NCI-H146 treated with DMSO at 0.1 percent for 48 hours (cell line): Measurements from ENCODE around the gene EEFSEC.

Source experiments
- DNase-seq: peaks from one replicate; lab custom pipeline; 2025; ENCODE audit not compliant: unreplicated experiment; lab: John Stamatoyannopoulos, UW

EEFSEC gene

DNA sequence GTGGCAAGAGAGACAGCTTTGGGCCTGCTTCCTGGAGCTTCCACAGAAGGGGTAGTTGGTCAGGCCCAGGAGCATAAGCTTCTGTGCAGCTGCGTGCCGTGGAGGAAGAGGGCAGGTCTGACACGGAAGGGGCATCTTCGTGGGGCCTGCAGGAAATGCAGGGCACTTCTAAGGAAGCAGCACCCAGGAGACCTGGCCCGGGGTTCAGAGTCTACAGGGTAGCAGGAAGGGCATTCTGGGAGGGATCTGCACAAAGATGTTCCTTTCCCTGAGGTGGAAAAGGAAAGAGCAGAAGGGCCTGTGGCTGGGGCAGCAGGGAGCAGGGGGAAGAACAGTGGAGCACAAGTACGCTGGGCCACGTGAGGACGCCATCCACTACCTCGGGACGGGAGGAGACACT lies 228.3 kb downstream of the EEFSEC start:
- DNase-seq = no peak

DNA sequence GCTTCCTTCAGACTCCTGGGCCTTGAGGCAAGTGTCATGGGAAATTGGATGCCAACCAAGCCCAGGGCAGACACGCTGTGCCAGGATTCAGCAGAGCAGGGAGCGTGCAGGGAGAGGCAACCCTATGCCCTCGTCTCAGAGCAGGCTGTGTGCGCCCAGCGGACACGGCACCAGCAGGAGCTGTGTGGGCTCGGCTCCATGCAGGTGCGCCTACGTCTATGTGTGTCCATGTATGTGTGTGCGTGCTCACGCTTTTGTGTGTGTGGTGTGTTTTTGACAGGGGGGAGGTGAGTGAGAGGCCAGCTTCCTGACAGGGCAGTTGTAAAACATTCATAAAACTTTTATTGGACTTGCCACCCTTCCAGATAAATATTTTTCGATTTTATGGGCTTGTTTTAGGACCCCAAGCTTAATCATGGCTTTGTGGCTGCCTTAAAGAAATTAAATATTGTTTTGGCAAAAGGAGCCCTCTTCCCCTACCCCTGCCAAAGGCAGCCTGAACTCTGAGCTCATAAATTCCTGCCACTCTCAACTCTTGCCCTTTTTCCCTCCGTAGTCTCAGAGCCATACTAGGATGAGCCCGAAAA lies 229.0 kb downstream of the EEFSEC start:
- DNase-seq = no peak

DNA sequence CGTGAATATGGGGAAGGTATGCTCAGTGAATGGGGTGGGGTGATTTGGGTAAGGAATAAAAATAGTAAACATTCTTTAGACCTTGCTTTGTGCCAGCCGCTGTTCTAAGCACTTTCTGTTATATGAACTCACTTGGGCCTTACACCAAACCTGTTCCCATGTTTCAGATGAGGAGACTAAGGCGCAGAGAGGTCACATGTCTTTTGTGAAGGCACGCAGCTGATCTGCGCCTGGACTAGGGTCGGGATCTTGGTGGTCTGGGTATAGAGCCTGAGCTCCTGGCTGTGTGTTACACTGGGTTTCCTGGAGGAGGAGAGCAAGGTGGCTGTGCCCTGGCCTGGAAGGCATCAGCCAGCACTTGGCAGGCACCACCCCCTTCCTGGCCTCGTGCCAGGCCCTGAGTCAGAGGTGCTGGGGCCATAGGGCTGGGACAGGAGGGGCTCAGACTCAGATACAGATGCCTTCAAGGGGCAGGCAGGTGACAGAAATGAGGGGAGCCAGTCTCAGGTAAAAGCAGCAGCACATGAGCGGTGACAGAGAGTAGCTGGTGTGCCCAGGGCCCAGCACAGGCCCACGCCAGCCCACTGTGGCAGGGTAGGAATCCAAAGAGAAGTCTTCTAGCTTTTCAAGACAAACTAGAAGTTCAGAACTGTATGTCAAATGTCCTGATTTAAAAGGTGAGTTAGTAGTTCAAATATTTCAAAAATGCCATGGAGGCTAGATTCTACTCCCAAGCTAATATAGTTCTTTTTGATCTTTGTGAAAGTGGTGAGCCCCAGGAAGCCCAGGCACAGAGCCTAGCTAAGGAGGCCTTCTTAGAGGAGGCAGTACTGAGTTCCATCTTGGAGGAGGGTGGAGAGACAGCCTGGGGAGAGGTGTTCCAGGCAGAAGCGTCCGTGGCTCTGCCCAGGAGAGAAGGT lies 230.3 kb downstream of the EEFSEC start:
- DNase-seq = peak; percentile 57

DNA sequence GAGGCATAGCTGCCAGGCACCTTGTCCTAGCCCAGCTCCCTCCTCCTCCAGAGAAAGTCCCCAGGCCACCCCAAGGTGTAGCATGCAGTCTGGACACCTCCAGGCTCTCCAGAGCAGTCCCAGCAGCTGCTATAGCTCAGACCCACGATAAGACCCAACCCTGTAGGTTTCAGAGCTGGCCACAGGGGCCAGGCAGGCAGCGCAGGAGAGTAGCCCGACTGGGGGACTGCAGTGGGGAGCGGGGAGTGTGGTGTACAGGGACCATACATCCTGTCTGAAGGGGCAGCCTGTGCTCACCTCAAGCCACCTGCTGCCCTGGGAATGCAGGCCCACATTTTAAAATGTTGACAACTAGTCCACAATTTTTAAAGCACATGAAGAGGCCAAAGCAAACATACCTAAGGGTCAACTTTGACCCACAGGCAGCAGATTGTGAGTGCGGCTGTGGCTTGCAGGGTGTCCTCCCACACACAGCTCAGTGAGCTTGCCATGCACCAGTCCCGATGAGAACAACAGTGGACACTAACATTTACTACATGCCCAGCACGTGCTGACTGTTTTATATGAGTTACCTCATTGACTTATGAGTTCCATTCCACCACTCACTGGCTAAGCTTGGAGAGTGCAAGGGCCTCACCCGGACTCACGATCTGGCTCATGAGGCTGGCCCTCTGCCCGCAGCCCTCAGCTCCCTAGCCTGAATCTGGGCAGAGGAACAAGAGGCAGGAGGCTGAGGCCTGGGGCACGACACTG lies 232.0 kb downstream of the EEFSEC start:
- DNase-seq = no peak

DNA sequence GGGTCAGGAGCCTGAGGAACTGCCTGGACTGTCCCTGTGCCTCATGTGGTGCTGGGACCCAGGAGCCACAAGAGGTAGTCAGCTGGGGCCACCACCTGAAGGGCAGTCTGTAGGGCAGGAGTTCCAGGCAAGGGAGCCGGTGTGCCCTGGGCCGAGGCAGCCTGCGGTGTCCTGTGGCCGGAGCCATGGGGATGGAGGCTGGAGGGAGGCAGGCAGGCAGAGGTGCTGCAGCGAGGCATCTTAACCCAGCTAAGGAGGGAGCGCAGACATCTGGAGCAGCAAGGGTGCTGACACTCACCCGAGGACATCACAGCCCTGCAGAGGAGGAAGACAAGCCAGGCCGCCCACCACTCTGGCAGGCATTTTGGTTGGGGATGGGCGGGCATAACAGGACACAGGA lies 235.7 kb downstream of the EEFSEC start:
- DNase-seq = no peak

DNA sequence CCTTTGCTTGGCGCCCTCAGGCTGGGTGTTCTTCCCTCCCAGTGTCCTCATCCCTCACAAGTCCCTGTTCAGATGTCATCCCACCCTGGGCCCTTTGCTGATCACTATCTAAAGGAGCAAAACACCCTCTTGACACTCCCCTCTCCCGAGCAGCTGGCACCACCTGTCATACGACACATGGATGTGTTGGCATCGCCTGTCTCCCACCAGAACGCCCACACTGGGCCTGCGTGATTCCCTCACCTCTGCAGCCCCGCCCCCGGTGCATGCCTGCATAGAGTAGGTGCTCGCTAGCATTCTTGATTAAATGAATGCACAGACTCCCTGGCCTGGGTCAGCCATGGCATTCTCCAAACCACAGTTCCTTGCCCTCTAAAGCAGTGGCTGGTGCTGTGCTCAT lies 237.6 kb downstream of the EEFSEC start:
- no peak for DNase-seq

DNA sequence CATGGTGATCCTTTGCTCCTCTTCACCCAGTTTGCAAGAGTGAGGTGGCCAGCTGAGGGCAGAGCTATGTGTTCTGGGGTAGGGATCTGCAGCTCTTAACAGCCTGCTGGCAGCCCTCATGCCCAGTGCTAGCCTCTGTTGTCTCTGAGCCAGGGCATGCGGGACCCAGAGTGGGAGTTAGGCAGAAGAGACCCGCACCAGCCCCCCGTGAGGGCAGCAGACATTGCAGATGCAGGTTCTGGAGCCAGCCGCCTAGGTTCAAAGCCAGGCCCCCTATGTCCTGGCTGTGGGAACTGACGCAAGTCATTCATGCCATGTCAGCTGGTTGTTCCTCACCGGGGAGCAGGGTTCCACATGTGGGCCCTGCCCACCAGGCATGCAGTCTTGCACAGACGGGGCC lies 238.7 kb downstream of the EEFSEC start:
- no peak for DNase-seq

DNA sequence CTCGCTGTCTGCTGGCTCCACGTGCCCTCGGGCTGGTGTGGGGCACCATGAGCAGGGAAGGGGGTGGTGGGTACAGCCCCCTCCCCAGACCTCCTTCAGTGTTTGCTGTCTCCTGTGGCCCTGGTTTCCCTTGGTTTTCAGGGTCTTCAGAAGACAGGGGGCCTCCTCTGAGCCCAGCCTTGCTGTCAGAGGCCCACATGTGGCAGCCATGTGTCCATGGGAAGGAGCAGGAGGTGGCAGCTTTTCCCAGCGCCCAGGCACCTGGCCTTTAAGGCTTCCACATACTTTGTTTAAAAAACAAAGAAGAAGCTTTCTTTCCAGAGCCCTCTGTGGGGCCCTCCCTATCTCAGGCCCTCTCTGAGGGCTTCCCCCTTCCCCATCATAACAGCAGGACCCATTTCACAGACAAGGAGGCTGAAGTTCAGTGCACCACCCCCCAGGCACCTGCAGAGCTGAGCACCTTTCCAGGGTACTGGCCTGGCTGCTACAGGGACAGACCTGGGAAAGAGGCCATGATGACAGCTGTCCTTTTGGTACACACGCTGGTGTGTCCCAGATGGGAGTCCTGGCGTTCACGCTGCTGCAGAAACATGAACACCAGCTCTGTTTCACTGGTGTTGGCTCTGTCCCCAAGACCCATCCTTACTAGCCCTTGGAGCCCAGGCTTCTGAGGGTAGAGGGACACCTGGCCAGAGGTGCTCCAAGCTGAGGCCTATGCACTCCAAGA lies 239.7 kb downstream of the EEFSEC start:
- DNase-seq = no peak

DNA sequence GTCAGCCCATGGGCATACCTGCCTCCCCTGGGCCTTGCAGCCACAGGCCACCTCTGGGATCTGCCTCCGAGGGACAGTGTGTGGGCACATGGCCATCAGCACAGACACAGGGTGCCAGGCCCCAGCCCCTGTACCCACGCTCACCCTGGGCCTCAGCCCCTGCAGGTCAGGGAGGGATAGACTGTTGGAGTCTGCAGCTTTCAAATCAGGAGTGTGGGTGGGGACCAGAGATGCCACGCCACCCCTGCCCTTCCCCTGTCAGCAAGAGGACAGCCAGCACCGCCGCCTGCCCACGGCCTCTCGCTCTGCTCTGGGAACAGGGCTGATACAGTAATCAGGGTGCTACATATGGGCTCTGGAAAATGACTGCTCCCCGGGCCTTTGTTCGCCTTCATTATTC lies 240.8 kb downstream of the EEFSEC start:
- no peak for DNase-seq

DNA sequence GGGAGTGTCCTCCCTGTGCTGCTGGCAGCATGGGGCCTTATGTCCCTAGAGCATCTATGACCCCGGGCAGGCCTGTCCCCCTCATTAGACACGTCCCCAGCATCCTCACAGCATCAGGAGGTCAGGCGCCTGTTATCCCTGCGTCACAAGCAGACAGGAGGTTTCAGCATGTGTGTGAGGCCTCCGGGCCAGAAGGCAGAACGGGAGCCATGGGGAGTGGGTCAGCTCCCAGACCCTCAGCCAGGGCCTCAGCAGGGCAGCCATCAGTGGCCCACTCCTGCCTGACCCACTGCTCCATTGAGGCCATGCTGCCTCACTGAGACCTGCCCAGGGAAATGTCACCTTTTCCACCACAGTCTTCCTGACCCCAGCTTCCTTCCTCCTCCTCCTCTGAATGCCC lies 241.8 kb downstream of the EEFSEC start:
- no peak for DNase-seq

DNA sequence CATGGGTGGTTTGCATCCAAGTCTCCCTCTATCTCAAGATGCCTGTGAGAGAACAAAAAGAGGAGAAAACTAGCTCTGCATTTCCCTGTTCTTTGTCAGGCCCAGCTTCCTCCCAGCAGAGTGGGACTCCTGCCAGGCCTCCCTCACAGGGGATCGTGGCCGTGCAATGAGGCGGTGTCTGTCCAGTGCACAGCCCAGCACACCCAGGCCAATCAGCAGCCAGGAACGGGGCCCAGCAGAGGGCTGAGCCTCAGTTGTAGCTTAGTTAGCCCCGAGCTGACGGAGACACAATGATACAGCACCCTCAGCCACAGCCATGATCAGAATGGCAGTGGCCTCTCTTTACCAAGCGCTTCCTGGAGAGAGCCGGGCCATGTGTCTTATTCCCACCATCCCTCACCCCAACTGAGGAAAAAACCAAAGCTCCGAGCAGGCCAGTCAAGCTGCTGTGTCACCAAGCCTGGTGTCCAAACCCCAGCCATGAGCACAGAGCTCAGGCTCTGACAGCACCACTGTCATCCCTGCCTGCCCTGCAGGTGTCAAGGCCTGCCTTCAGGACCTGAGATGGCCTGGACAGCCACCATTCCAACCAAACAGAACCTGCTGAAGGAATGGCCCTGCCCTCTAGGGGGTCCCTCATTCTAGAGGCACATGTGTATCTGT lies 242.3 kb downstream of the EEFSEC start:
- no peak for DNase-seq

DNA sequence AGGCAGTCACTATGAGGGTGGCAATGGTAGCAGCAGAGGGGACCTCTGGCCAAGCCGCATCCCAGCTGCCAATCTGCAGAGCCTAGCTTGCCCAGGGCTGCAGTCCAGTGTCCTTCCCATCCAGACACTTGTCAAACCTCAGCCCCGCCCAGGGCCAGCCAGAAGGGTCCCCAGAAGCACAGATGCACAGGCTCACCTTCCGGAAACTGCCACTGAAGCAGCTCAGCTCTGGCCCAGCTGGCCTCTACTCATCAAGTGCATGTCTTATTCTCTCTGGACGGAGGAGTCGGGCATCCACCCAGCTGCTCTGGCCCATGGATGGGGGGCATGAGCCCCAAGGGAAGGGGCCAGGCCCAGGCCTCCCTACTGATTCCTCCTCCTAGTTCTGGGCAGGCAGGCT lies 244.2 kb downstream of the EEFSEC start:
- DNase-seq = no peak

DNA sequence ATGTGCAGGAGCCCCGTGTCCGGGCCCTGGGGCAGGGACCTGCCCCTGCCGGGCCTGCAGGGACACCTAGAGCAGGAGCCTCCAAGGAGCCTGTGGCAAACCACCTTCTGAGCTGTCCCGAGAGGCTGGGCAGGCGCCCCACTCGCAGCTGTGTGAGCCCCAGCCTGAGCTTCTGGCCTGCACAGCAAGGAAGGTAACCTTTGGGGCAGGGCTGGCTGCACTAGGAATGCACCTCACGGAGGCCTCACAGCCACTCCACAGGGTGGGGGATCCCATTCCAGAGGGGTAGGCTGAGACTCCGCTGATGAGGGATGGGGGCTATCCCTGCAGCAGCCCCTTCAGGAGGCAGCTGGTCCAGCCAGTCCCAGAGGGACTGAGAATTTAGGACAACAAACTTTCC lies 245.3 kb downstream of the EEFSEC start:
- no peak for DNase-seq

DNA sequence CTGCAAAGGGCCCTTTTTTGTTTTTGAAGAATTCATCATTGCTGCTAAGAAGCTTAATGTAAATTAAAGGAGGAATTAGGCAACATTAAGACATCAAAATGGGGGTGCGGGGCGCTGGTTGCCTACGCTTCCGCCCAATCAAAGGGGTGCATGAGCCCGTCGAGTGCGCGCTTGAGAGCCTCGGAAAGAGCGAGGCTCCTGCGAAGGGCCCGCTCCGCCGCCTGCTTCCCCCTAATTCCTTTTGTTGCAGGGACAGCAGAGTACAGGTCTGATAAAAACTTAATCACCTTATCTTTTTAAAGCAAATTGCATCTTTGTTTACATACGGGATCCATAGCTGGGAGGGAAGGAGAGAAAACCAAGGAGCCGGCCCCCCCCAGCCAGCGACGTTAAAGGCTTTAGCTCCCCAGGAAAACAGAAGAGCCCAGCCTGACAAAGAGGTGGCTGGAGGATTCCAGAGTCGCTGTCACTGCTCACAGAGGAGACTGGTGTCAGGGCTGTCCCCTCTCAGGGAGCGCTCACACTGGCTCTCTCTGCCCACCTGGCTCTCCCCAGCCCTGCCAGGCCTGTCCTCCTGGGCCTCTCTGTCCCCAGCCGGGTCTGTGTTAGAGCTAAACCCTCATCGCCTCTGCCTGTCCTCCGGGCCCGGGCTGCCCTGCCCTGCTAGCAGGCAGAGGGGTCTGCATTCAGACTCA lies 246.1 kb downstream of the EEFSEC start:
- no peak for DNase-seq

DNA sequence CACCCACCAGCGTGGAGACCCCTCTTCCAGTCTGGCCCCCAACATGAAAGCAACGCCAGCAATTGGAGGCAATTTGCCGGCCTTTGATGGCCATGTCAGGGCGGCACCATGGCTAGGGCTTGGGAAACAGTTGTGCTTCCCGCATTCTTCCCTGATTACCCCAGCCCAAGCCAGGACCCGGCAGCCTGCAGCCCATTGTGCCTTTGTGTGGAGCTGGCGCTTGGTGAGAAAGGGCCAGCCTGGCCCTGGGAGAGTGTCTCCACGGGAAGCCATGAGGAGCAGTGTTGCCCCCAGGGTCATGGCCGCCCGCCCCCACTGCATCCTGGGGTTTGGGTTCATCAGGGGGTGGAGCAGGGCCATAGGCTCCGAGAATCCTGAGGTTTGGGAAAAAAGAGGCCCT lies 247.4 kb downstream of the EEFSEC start:
- DNase-seq = peak; percentile 74

DNA sequence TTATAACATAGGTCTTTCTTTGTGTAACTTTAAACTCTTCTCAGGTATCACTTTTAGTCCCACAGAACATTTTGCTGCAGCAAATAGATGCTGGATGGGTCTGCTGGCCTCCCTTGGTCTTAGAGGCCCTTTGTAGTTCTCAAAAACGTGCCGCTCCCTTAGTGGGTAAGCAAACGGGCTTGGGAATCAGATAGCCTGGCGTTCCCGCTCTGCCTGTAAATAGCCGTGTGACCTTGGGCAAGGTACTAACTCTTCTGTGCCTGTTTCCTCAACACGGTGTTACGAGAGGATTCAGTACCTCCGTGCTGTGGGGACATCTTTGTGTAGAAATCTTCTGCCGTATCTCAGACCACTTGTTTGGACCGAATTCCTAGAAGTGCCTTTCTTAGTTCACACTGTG lies 249.0 kb downstream of the EEFSEC start:
- peak; percentile 60 for DNase-seq

DNA sequence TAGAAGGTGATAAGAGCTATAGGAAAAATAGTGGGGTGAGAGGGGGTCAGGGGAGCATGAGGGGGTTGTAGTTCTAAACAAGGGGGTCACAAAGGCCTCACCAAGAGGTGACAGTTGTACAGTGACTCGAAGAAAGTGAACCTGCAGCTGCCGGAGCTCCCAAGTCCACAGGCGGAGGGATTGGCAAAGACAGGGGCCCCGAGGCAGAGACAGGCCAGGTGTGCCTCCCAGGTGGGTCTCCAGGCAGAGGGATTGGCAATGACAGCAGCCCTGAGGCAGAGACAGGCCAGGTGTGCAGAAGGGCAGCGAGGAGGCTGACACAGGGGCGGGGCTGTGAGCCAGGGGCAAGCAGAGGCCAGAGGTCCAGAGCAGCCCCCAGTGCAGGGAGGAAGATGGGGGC lies 249.7 kb downstream of the EEFSEC start:
- peak; percentile 87 for DNase-seq

DNA sequence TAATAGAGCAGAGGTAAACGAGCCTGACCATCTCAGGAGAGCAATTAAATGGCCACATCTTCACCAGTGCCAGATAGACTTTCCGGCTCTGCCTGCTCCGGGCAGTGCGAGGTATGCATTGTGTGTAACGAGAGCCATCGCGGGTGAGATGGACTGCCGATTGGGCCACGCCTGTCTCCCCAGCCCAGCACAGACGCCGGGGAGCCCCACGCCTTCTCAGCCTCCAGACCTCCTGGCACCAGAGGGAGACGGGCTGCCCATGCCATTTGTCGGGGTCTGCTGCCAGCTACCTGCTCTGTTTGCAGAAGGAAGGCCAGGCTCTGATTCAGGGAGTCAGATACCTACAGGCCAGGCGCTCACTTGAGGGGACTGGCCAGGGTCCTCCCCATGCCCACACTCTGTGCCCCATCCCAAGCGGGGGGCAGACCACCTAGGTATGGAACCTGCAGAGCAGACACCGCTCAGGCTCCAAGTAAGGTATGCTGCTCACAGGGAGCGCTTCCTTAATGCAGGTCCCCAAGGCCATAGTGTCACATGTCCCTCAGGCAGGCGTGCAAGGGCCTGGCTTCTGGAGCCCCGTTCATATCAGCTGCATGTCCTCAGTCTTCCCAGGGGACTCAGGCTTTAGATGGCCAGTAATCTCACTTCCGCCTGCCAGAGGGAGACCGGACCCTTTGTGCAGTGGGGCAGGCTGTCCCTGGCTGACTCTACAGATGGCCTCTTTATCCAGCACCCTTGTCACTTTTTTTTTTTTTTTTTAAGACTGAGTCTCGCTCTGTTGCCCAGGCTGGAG lies 251.2 kb downstream of the EEFSEC start:
- DNase-seq = no peak

DNA sequence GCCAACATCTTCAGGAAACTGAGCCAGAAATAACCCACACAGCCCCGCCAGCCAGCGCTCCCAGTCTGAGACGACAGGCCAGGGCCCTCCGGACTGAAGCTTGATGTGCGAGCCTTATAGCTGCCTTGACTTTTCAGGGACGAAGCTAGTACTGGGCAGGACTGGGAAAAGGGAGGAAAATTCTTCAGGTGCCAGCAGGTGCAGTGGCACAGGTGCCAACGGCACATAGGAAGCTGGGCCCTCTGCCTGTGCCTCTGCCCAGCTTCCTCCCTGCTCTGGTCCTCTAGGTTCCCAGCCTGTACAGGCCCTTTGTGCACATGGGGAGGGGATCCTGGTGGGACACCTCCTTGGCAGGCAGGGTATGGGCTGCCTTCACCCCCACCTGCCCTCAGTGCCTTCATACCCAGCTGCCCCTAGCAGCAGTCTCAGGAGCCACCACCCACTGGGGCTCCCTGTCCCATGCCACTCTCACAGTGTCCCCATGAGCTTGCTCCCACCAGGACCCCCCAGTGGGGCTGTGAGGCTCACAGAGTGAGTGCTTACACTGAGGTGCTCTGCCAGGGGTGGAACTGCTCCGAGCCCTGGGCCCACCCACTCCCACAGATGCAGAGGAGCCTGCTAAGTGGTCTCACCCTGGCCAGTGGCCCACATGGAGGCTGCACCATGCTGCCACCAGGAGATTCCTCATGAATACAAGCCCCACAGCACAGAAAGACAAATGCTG lies 252.4 kb downstream of the EEFSEC start:
- DNase-seq = no peak
